H1 (cell line): ENCODE data around the gene MEIOSIN. TPM values are rescaled to one million over a fixed set of nuclear protein-coding genes. Genes with fewer than 3 reads are reported as not detected.

Experiments
- CTCF ChIA-PET: fragments of 300-600 bp; sonication (Branson Sonifier 250); formaldehyde crosslinking; loops from one replicate; lab custom pipeline; 2021; ENCODE audit not compliant: partially characterized antibody; lab: Charles Lee
- POLR2A ChIA-PET: fragments of 300-600 bp; sonication (Branson Sonifier 250); formaldehyde crosslinking; loops from one replicate; lab custom pipeline; 2021; ENCODE audit warnings: inconsistent platforms; ENCODE audit not compliant: partially characterized antibody; lab: Charles Lee
- DNase-seq, 2 experiments: peaks; one replicate each; pipeline versions ENCODE4 v3.0.0 to v3.0.0-alpha.2; 2010 to 2022; ENCODE audit warnings: low spot score in 2 of 2, low read depth in 1 of 2, mixed read lengths in 1 of 2
- FAIRE-seq: peaks from 2 replicates; lab custom pipeline; 2011; peaks lifted over from hg19 to GRCh38; lab: Jason Lieb, UNC
- H2AFZ ChIP-seq: 2 replicates; pipeline ENCODE4 v1.8.1; 2012; ENCODE audit warnings: low read length, inconsistent platforms
- H2AK5ac ChIP-seq: 2 replicates; pipeline ENCODE4 v1.6.1; 2013; ENCODE audit warnings: low read depth, low read length
- H2BK120ac ChIP-seq: replicated peaks from 2 replicates; pipeline ENCODE3; 2013; ENCODE audit warnings: low read depth, low read length, inconsistent platforms
- H2BK12ac ChIP-seq: 2 replicates; pipeline ENCODE4 v1.6.1; 2013; ENCODE audit warnings: low read depth, low read length
- H2BK15ac ChIP-seq: 2 replicates; pipeline ENCODE4 v1.6.1; 2013; ENCODE audit warnings: low read length
- H2BK20ac ChIP-seq: 2 replicates; pipeline ENCODE4 v1.6.1; 2013; ENCODE audit warnings: low read length
- H2BK5ac ChIP-seq: 2 replicates; pipeline ENCODE4 v1.6.1; 2013; ENCODE audit warnings: low read depth, low read length
- H3K14ac ChIP-seq: 2 replicates; pipeline ENCODE4 v1.6.1; 2013; ENCODE audit warnings: inconsistent platforms; ENCODE audit not compliant: insufficient read length
- H3K18ac ChIP-seq: 2 replicates; pipeline ENCODE4 v1.6.1; 2013; ENCODE audit warnings: low read length; ENCODE audit errors: extremely low read depth
- H3K23ac ChIP-seq: 2 replicates; pipeline ENCODE4 v1.6.1; 2013; ENCODE audit warnings: inconsistent platforms; ENCODE audit not compliant: insufficient read length
- H3K23me2 ChIP-seq: 2 replicates; pipeline ENCODE4 v1.6.1; 2013; ENCODE audit warnings: low read depth, low read length
- H3K27ac ChIP-seq: 2 replicates; pipeline ENCODE4 v1.6.1; 2011; ENCODE audit warnings: low read depth, low read length, inconsistent platforms
- H3K27me3 ChIP-seq, 4 experiments: replicated peaks in 1 of 4; 1 replicate in 1 of 4; 2 replicates in 3 of 4; pipeline versions ENCODE4 v1.6.1 to v1.8.1; 2011 to 2013; ENCODE audit warnings: low read length in 3 of 4, mild to moderate bottlenecking in 3 of 4, inconsistent platforms in 2 of 4, mixed read lengths in 2 of 4, moderate library complexity in 1 of 4; ENCODE audit not compliant: control insufficient read depth in 3 of 4, insufficient read depth in 3 of 4; ENCODE audit errors: extremely low read depth in 1 of 4
- H3K36me3 ChIP-seq, 4 experiments: 2 replicates each; pipeline versions ENCODE4 v1.6.1 to v1.8.1; 2011 to 2013; ENCODE audit warnings: mild to moderate bottlenecking in 4 of 4, low read length in 3 of 4, moderate library complexity in 2 of 4, control low read depth in 1 of 4, inconsistent platforms in 1 of 4; ENCODE audit not compliant: insufficient read depth in 4 of 4, control insufficient read depth in 2 of 4
- H3K4ac ChIP-seq: replicated peaks from 2 replicates; pipeline ENCODE3; 2013; ENCODE audit warnings: low read length, low read depth, mixed read lengths, inconsistent platforms; ENCODE audit not compliant: insufficient read length
- H3K4me1 ChIP-seq, 4 experiments: replicated peaks in 1 of 4; 1 replicate in 1 of 4; 2 replicates in 3 of 4; pipeline versions ENCODE4 v1.6.1 to v1.8.1; 2011 to 2013; ENCODE audit warnings: low read length in 3 of 4, inconsistent platforms in 2 of 4, mixed read lengths in 1 of 4; ENCODE audit not compliant: insufficient read depth in 4 of 4, control insufficient read depth in 3 of 4
- H3K4me2 ChIP-seq, 2 experiments: 2 replicates each; pipeline versions ENCODE4 v1.6.1 to v1.8.1; 2011 to 2013; ENCODE audit warnings: low read depth in 2 of 2, low read length in 2 of 2, control low read depth in 1 of 2, inconsistent platforms in 1 of 2, mild to moderate bottlenecking in 1 of 2; ENCODE audit not compliant: insufficient read depth in 1 of 2
- H3K4me3 ChIP-seq, 4 experiments: fragments of 200-600, 300-600 bp in 1 of 4; sonication (generic), shearing (Covaris generic), sonication (Bioruptor Twin) in 1 of 4; 2 replicates each; pipeline versions ENCODE4 v1.5.1 to v1.8.1; 2011 to 2016; ENCODE audit warnings: low read length in 4 of 4, low read depth in 3 of 4, control low read depth in 2 of 4, inconsistent platforms in 2 of 4, mild to moderate bottlenecking in 2 of 4, mixed read lengths in 1 of 4, moderate library complexity in 1 of 4; ENCODE audit not compliant: insufficient read depth in 2 of 4; ENCODE audit errors: extremely low read depth in 1 of 4
- H3K56ac ChIP-seq: replicated peaks from 2 replicates; pipeline ENCODE3; 2013; ENCODE audit warnings: low read depth, mild to moderate bottlenecking, mixed read lengths, low read length, inconsistent platforms; ENCODE audit not compliant: insufficient read length
- H3K79me1 ChIP-seq: 2 replicates; pipeline ENCODE4 v1.6.1; 2013; ENCODE audit warnings: low read depth, low read length, control low read depth
- H3K79me2 ChIP-seq, 2 experiments: 2 replicates each; pipeline versions ENCODE4 v1.6.1 to v1.8.1; 2012 to 2013; ENCODE audit warnings: low read length in 2 of 2, mild to moderate bottlenecking in 2 of 2, inconsistent platforms in 1 of 2; ENCODE audit not compliant: insufficient read depth in 2 of 2, control insufficient read depth in 1 of 2
- H3K9ac ChIP-seq, 4 experiments: replicated peaks in 1 of 4; 1 replicate in 1 of 4; 2 replicates in 3 of 4; pipeline versions ENCODE4 v1.6.1 to v1.8.1; 2011 to 2013; ENCODE audit warnings: low read depth in 3 of 4, low read length in 3 of 4, control low read depth in 2 of 4, mild to moderate bottlenecking in 2 of 4, moderate library complexity in 2 of 4, inconsistent platforms in 1 of 4; ENCODE audit errors: extremely low read depth in 1 of 4
- H3K9me3 ChIP-seq, 2 experiments: 2 replicates each; pipeline versions ENCODE4 v1.6.1 to v1.8.1; 2012 to 2013; ENCODE audit warnings: mild to moderate bottlenecking in 2 of 2, moderate library complexity in 2 of 2, control low read depth in 1 of 2, inconsistent platforms in 1 of 2, low read depth in 1 of 2, low read length in 1 of 2, mixed read lengths in 1 of 2; ENCODE audit not compliant: insufficient read depth in 2 of 2
- H4K20me1 ChIP-seq, 2 experiments: replicated peaks in 1 of 2; 2 replicates each; pipeline versions ENCODE3 to v1.8.1; 2011 to 2013; ENCODE audit warnings: inconsistent platforms in 2 of 2, low read length in 2 of 2, mild to moderate bottlenecking in 1 of 2; ENCODE audit not compliant: insufficient read depth in 2 of 2, control insufficient read depth in 1 of 2
- H4K5ac ChIP-seq: 2 replicates; pipeline ENCODE4 v1.6.1; 2013; ENCODE audit warnings: low read length, low read depth, mixed read lengths, inconsistent platforms; ENCODE audit not compliant: insufficient read length
- H4K8ac ChIP-seq: 2 replicates; pipeline ENCODE4 v1.8.0; 2013; ENCODE audit warnings: mild to moderate bottlenecking, moderate library complexity, low read length, inconsistent platforms; ENCODE audit not compliant: insufficient read depth; ENCODE audit errors: extremely low read depth
- H4K91ac ChIP-seq: replicated peaks from 2 replicates; pipeline ENCODE3; 2013; ENCODE audit warnings: low read length, mixed read lengths, inconsistent platforms; ENCODE audit not compliant: insufficient read length
- CHD1 ChIP-seq: IDR thresholded peaks from 2 replicates; pipeline ENCODE4 v1.6.1; 2012; ENCODE audit warnings: low read depth, low read length, improper control_type of control experiment
- CTBP2 ChIP-seq: IDR thresholded peaks from 2 replicates; pipeline ENCODE4 v1.7.0; 2011; ENCODE audit warnings: borderline replicate concordance, mild to moderate bottlenecking, moderate library complexity, mixed read lengths, low read length; ENCODE audit not compliant: insufficient read depth, insufficient read length
- POLR2AphosphoS5 ChIP-seq: IDR thresholded peaks from 2 replicates; pipeline ENCODE4 v1.6.1; 2011; ENCODE audit warnings: low read depth, low read length
- SIN3A ChIP-seq, 2 experiments: IDR thresholded peaks in 1 of 2; conservative IDR thresholded peaks in 1 of 2; 2 replicates each; pipeline ENCODE4 v1.6.1; 2011 to 2012; ENCODE audit warnings: low read length in 2 of 2, improper control_type of control experiment in 1 of 2, low read depth in 1 of 2, mild to moderate bottlenecking in 1 of 2
- SIX5 ChIP-seq: IDR thresholded peaks from 2 replicates; pipeline ENCODE4 v1.6.1; 2011; ENCODE audit warnings: mild to moderate bottlenecking, low read depth, low read length
- WGBS, 2 experiments: shearing (Covaris generic) in 1 of 2; methylation state at CpG; one replicate each; pipeline versions ENCODE4 v1.1.6 to v1.1.7; 2013 to 2015; ENCODE audit warnings: low lambda C conversion rate in 2 of 2, mixed read lengths in 2 of 2, inconsistent platforms in 1 of 2, low coverage in 1 of 2, missing lambda C conversion rate in 1 of 2; ENCODE audit not compliant: insufficient replicate concordance in 2 of 2, insufficient coverage in 1 of 2, insufficient read length in 1 of 2; ENCODE audit errors: extremely low coverage in 1 of 2, missing lambda C conversion rate in 1 of 2; 5-methylcytosine and 5-hydroxymethylcytosine counted together
- polyA plus RNA-seq, 7 experiments: library from polyadenylated mRNA; depleted of rRNA in 3 of 7; stranded (reverse) in 5 of 7; unstranded in 2 of 7; fragments of >200 nt in 5 of 7; fragments of 200-250 nt in 2 of 7; gene quantifications; 1 replicate in 5 of 7; 2 replicates in 1 of 7; 4 replicates in 1 of 7; pipeline versions ENCODE4 v1.2.1 to v1.2.3, GENCODE V29; 2011 to 2013; ENCODE audit warnings: missing spikeins in 2 of 7, mixed read lengths in 2 of 7
- total RNA-seq: library from RNA; stranded (reverse); fragmentation: NEBNext Ultra II Directional; extraction: Animal tissue kit (Norgen Biotek cat#: 25700); gene quantifications from 2 replicates; pipeline ENCODE4 v1.2.1, GENCODE V29; 2021

Gene MEIOSIN
- total and polyA plus RNA-seq, 2 of the 8 experiments (the other 6 are each of a cell fraction or from before 2014, with no cell fraction given), result 0.11 TPM; not detected in 1

DNA sequence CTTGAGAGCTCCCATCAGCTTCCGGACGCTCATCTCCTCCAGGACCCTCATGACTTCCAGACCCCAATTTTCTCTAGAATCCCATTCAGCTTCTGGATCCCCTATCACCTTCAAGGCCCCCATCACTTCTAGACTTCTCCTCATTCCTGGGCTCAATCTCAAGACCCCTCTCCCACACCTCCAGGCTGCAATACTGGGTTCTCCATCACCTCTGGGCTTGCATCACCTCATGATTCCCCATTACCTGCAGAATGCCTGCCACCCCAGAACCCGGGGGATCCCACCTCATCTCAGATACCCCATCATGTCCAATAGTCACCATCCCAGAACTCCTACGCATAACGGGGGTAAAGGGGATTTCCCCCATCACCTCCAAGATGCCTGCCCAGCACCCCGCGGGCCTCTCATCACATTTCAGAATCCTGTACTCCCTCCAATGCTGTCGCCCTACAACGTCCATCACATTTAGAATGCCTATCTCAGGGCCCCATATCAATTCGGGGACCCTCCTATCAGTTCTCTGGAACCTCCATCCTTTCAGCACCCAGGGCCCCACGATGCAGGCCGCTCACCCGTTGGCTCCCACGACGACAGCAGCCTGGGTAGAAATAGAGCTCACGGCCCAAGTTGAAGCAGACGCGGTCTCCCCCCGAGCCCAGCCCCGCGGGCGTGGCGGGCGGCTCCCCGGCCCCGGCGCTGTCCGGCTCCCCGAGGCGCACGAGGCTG is 58.7 kb downstream of the MEIOSIN start:
- H3K4ac ChIP-seq, result no peak overlapping the region
- peaks cover 0 to 6% (median 4%) of the 10 kb centered on the region in 4 experiments; a peak in 3 of 7 replicates for H3K4me1 ChIP-seq
- no peaks in the 10 kb centered on the region for H3K9me3 ChIP-seq
- ChIA-PET POLR2A (interaction anchor here (1.0 to 4.3 kb wide), 13 partner anchors 10 to 75 kb away, joined by 3 to 39 read pairs (median 5); partner anchors contain the start of genes DMPK, FOXA3, RSPH6A and SIX5), CTCF (interaction anchor here (0.7 to 2.1 kb wide), 9 partner anchors 8 to 94 kb away, joined by 3 to 7 read pairs (median 4); partner anchors contain the start of genes DMPK, IRF2BP1 and SIX5)
- H3K23me2 ChIP-seq, result peaks cover 4% of the 10 kb centered on the region; the same call in 1 of the 2 replicates
- no peak overlapping the region; the same call in 1 of the 2 replicates for H3K18ac ChIP-seq
- peak overlapping the region; percentile 80 to 98 (median 92) for H3K9ac ChIP-seq
- H3K23ac ChIP-seq, result no peak overlapping the region
- peaks cover 0 to 12% of the 10 kb centered on the region in 2 experiments; a peak in 2 of 4 replicates for H3K79me2 ChIP-seq
- peak overlapping the region; percentile 67 to 100 (median 86) for H3K4me3 ChIP-seq
- H4K91ac ChIP-seq, result no peak overlapping the region
- H2BK120ac ChIP-seq, result no peak overlapping the region
- H3K27ac ChIP-seq, result peak overlapping the region; percentile 83; the same call in 1 of the 2 replicates
- no peak overlapping the region for H3K14ac ChIP-seq
- no peak overlapping the region for H2BK12ac ChIP-seq
- H2BK20ac ChIP-seq, result no peak overlapping the region
- H3K4me2 ChIP-seq, result peak overlapping the region; percentile 95 to 99
- 22% methylated on average over 15 of the region's 31 CpGs; no CpG with 5 or more reads in 1 of the 2 experiments for WGBS, 2 experiments
- no peaks in the 10 kb centered on the region for H3K27me3 ChIP-seq
- H3K36me3 ChIP-seq, result peaks cover 4 to 15% (median 12%) of the 10 kb centered on the region in 4 experiments; a peak in 6 of 8 replicates
- no peak overlapping the region for H2AFZ ChIP-seq
- H3K56ac ChIP-seq, result no peak overlapping the region
- H3K79me1 ChIP-seq, result peaks cover 10% of the 10 kb centered on the region
- FAIRE-seq, result no peak
- no peak overlapping the region for H2AK5ac ChIP-seq
- no peak overlapping the region for H4K5ac ChIP-seq
- no peak overlapping the region for H2BK15ac ChIP-seq
- peaks cover 0 to 10% of the 10 kb centered on the region in 2 experiments for H4K20me1 ChIP-seq
- peak overlapping the region; percentile 98 for H4K8ac ChIP-seq
- TF ChIP-seq CHD1, result no peak
- no peak for TF ChIP-seq SIX5
- TF ChIP-seq CTBP2, result no peak
- TF ChIP-seq POLR2AphosphoS5, result no peak
- no peak for TF ChIP-seq SIN3A (conservative IDR thresholded peaks at IDR 0.05 in 1 of 2, IDR thresholded peaks at IDR 0.05 in 1 of 2; ENCODE audit: low read depth in 1 of 2, low read length in 2 of 2)
- no peak overlapping the region for H2BK5ac ChIP-seq
- no peak for DNase-seq
